Loucy (cell line): ENCODE data around the gene ITGB6.

ENCODE experiments used
- H2AFZ ChIP-seq: fragments of 200-600 bp; sonication (generic); 2 replicates; pipeline ENCODE4 v1.6.0; 2016; ENCODE audit warnings: antibody characterized with exemption, mild to moderate bottlenecking, low read length, moderate library complexity
- H3F3A ChIP-seq: fragments of 200-600 bp; 2 replicates; pipeline ENCODE4 v1.6.0; 2016; ENCODE audit warnings: antibody characterized with exemption, low read depth, mild to moderate bottlenecking
- H3K27me3 ChIP-seq: fragments of 200-600 bp; sonication (generic); 2 replicates; pipeline ENCODE4 v1.6.1; 2014; ENCODE audit warnings: low read length, mild to moderate bottlenecking; ENCODE audit not compliant: insufficient read depth, poor library complexity, severe bottlenecking
- H3K36me3 ChIP-seq: fragments of 200-600 bp; sonication (generic); 2 replicates; pipeline ENCODE4 v1.6.1; 2016; ENCODE audit warnings: low read length; ENCODE audit not compliant: insufficient read depth
- H3K4me1 ChIP-seq: fragments of 200-600 bp; sonication (generic); 2 replicates; pipeline ENCODE4 v1.5.1; 2014; ENCODE audit warnings: low read length, mild to moderate bottlenecking; ENCODE audit not compliant: insufficient read depth, poor library complexity, severe bottlenecking
- H3K4me2 ChIP-seq: fragments of 200-600 bp; sonication (generic); 2 replicates; pipeline ENCODE4 v1.6.0; 2014; ENCODE audit warnings: antibody characterized with exemption, low read length, low read depth, mild to moderate bottlenecking; ENCODE audit not compliant: poor library complexity, severe bottlenecking
- H3K4me3 ChIP-seq: fragments of 200-600 bp; sonication (generic); 2 replicates; pipeline ENCODE4 v1.5.1; 2014; ENCODE audit warnings: low read length, mild to moderate bottlenecking, mixed read lengths; ENCODE audit not compliant: poor library complexity, severe bottlenecking
- H3K79me2 ChIP-seq: fragments of 200-600 bp; sonication (generic); 2 replicates; pipeline ENCODE4 v1.6.1; 2014; ENCODE audit warnings: low read length; ENCODE audit not compliant: insufficient read depth
- H3K9ac ChIP-seq: fragments of 200-600 bp; sonication (generic); 2 replicates; pipeline ENCODE4 v1.6.0; 2014; ENCODE audit warnings: mild to moderate bottlenecking, low read depth, low read length, moderate library complexity; ENCODE audit not compliant: poor library complexity, severe bottlenecking
- H3K9me2 ChIP-seq: fragments of 200-600 bp; sonication (generic); replicated peaks from 2 replicates; pipeline ENCODE4 v1.6.1; 2016; ENCODE audit warnings: low read depth, low read length, mixed read lengths
- H3K9me3 ChIP-seq: fragments of 200-600 bp; sonication (generic); 2 replicates; pipeline ENCODE4 v1.6.1; 2014; ENCODE audit warnings: mild to moderate bottlenecking, antibody characterized with exemption, low read length, low read depth; ENCODE audit not compliant: insufficient read depth
- H4K20me1 ChIP-seq: fragments of 200-600 bp; sonication (generic); 2 replicates; pipeline ENCODE4 v1.6.0; 2014; ENCODE audit warnings: antibody characterized with exemption, low read length, mild to moderate bottlenecking; ENCODE audit not compliant: insufficient read depth, poor library complexity, severe bottlenecking
- EZH2phosphoT487 ChIP-seq: fragments of 200-600 bp; IDR thresholded peaks from 2 replicates; pipeline ENCODE4 v1.6.1; 2018; ENCODE audit warnings: antibody characterized with exemption, mild to moderate bottlenecking, moderate library complexity, borderline replicate concordance
- TF ChIP-seq, protein P1 (sequence below): fragments of 200-600 bp; sonication (generic); conservative IDR thresholded peaks from 2 replicates; pipeline ENCODE4 v1.5.1; 2014; ENCODE audit warnings: mild to moderate bottlenecking, antibody characterized with exemption, low read length

ITGB6 gene

DNA sequence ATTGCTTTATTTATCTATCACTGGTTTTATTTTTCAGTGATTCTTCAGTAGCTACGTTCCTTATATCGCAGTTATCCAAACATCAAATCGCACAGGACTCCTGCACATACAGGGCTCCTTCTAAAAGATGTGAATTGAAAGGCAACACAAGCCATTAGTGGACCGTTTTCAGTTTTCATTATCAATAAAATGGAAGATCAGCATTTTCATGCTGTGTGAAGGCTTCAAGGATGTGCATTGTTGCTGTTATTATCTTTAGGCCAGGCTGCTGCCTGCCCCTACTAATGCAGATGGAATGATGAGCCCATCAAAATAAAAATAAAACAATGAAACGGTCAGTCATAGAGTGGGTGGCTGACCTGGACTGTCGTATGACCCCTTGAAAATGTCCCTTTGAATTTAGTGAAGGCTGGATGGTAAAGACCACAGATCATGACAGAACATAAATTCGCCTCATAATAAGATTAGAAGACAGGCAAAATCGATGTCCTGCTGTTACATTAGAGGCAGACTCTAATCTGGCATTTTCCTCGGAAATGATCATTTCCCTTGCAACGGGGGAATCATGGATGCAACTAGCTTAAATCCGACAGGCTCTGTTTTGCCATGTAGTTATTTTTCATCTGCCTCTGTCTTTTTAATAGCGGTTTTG is 32.9 kb downstream of the ITGB6 start:
- no peak overlapping the region for H3K9ac ChIP-seq
- H3F3A ChIP-seq: no peaks in the 10 kb centered on the region
- no peak for TF ChIP-seq EZH2phosphoT487
- TF ChIP-seq, protein P1, sequence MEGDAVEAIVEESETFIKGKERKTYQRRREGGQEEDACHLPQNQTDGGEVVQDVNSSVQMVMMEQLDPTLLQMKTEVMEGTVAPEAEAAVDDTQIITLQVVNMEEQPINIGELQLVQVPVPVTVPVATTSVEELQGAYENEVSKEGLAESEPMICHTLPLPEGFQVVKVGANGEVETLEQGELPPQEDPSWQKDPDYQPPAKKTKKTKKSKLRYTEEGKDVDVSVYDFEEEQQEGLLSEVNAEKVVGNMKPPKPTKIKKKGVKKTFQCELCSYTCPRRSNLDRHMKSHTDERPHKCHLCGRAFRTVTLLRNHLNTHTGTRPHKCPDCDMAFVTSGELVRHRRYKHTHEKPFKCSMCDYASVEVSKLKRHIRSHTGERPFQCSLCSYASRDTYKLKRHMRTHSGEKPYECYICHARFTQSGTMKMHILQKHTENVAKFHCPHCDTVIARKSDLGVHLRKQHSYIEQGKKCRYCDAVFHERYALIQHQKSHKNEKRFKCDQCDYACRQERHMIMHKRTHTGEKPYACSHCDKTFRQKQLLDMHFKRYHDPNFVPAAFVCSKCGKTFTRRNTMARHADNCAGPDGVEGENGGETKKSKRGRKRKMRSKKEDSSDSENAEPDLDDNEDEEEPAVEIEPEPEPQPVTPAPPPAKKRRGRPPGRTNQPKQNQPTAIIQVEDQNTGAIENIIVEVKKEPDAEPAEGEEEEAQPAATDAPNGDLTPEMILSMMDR: no peak
- no peak overlapping the region for H3K4me2 ChIP-seq
- H2AFZ ChIP-seq: no peak overlapping the region
- no peaks in the 10 kb centered on the region for H3K9me2 ChIP-seq
- no peaks in the 10 kb centered on the region for H4K20me1 ChIP-seq
- no peaks in the 10 kb centered on the region for H3K27me3 ChIP-seq
- H3K4me1 ChIP-seq: peaks cover 9% of the 10 kb centered on the region
- H3K36me3 ChIP-seq: no peaks in the 10 kb centered on the region
- H3K79me2 ChIP-seq: no peaks in the 10 kb centered on the region
- no peaks in the 10 kb centered on the region for H3K9me3 ChIP-seq
- H3K4me3 ChIP-seq: no peak overlapping the region

DNA sequence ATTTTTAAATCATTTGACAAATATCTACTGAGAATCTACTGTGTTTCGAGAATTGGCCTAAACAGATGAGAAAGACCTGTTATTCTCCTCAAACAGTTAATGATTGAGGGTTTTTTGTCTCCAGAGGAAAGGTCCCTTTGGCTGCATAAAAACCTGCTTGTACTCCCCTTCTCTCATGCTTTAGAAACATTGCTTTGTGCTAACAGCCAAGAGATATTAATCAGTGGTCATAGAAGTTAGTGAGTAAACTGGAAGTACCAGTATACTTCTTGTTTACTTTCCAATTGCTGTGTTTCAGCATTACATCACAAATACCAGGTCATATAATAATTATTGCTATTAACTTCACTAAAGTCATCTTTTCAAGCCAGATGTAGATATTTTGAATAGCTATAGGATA is 34.1 kb downstream of the ITGB6 start:
- H3F3A ChIP-seq: no peaks in the 10 kb centered on the region
- TF ChIP-seq EZH2phosphoT487: no peak
- no peaks in the 10 kb centered on the region for H3K9me3 ChIP-seq
- no peak overlapping the region for H3K4me2 ChIP-seq
- no peaks in the 10 kb centered on the region for H3K9me2 ChIP-seq
- no peak overlapping the region for H3K4me3 ChIP-seq
- no peaks in the 10 kb centered on the region for H3K27me3 ChIP-seq
- H2AFZ ChIP-seq: no peak overlapping the region
- H3K79me2 ChIP-seq: no peaks in the 10 kb centered on the region
- no peaks in the 10 kb centered on the region for H3K36me3 ChIP-seq
- H3K4me1 ChIP-seq: peaks cover 9% of the 10 kb centered on the region
- no peaks in the 10 kb centered on the region for H4K20me1 ChIP-seq
- H3K9ac ChIP-seq: no peak overlapping the region

DNA sequence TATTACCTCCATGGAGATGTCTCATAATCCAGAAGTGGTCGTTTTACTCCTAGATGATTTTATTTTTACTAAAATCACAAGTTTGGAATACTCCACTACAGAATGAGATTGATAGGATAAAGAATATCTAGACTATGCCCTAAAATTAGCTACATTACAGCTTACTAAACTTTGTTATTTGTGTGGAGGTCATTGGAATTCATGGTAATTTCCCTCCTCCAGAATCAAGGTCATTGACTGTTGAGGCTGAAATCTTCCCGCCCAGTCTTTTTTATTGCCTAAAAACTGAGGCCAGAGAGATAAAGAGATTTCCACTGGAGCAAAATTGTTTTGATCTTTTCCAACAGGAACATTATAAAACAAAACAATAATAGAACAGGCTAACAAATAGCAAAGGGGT is 35.0 kb downstream of the ITGB6 start:
- no peaks in the 10 kb centered on the region for H3K9me3 ChIP-seq
- no peak overlapping the region for H3K4me3 ChIP-seq
- H3K27me3 ChIP-seq: no peaks in the 10 kb centered on the region
- H3K79me2 ChIP-seq: no peaks in the 10 kb centered on the region
- H3K4me1 ChIP-seq: peaks cover 9% of the 10 kb centered on the region
- no peak overlapping the region for H2AFZ ChIP-seq
- H3K9ac ChIP-seq: no peak overlapping the region
- no peak overlapping the region for H3K4me2 ChIP-seq
- no peaks in the 10 kb centered on the region for H3K36me3 ChIP-seq
- H4K20me1 ChIP-seq: no peaks in the 10 kb centered on the region
- H3F3A ChIP-seq: no peaks in the 10 kb centered on the region
- H3K9me2 ChIP-seq: no peaks in the 10 kb centered on the region
- TF ChIP-seq, protein P1: no peak
- TF ChIP-seq EZH2phosphoT487: no peak
